Measurements from ENCODE around the gene TSHZ2.

TSHZ2 gene

GRCh38 chr20:53069132-53069531 is 97.0 kb downstream of the TSHZ2 start:
- DNase-seq: no peak

GRCh38 chr20:53070224-53070623 is 98.1 kb downstream of the TSHZ2 start:
- no peak for DNase-seq

- DNase-seq: peak; percentile 25
Measured at GRCh38 chr20:53070706-53071392, 98.7 kb downstream of the TSHZ2 start.

- no peak for DNase-seq
Measured at GRCh38 chr20:53071833-53072232, 99.7 kb downstream of the TSHZ2 start.

- no peak for DNase-seq
Measured at GRCh38 chr20:53072923-53073579, 100.9 kb downstream of the TSHZ2 start.

- no peak for DNase-seq
Measured at GRCh38 chr20:53073636-53074415, 101.7 kb downstream of the TSHZ2 start.

GRCh38 chr20:53074811-53075314 is 102.7 kb downstream of the TSHZ2 start:
- no peak for DNase-seq

GRCh38 chr20:53076668-53077067 is 104.5 kb downstream of the TSHZ2 start:
- DNase-seq: no peak

- no peak for DNase-seq
Measured at GRCh38 chr20:53077373-53078205, 105.4 kb downstream of the TSHZ2 start.

GRCh38 chr20:53078761-53079160 is 106.6 kb downstream of the TSHZ2 start:
- no peak for DNase-seq

GRCh38 chr20:53079261-53079691 is 107.1 kb downstream of the TSHZ2 start:
- no peak for DNase-seq

GRCh38 chr20:53079828-53080686 is 107.9 kb downstream of the TSHZ2 start:
- DNase-seq: no peak

GRCh38 chr20:53080687-53080962 is 108.5 kb downstream of the TSHZ2 start:
- DNase-seq: no peak

- DNase-seq: no peak
Measured at GRCh38 chr20:53080969-53081871, 109.1 kb downstream of the TSHZ2 start.

- DNase-seq: no peak
Measured at GRCh38 chr20:53081916-53082863, 110.0 kb downstream of the TSHZ2 start.

- DNase-seq: no peak
Measured at GRCh38 chr20:53083411-53083810, 111.3 kb downstream of the TSHZ2 start.

- no peak for DNase-seq
Measured at GRCh38 chr20:53084408-53084997, 112.3 kb downstream of the TSHZ2 start.

- no peak for DNase-seq
Measured at GRCh38 chr20:53085720-53086119, 113.6 kb downstream of the TSHZ2 start.

All from retina (tissue), 1 donor.